Ramos (cell line): ENCODE data around the gene ORC6.
"Not testable (repeated sequence)": the region's sequence is repeated elsewhere in the genome, so short reads cannot be mapped to it uniquely, and the experiment has no call there.

Source experiments
- in situ Hi-C: fragments of 300-500 bp; cut with MboI; formaldehyde crosslinking; loops from one replicate; pipeline ENCODE4 v1.14.3; 2022; ENCODE audit warnings: low sequenced_read_pairs; ENCODE audit not compliant: unreplicated experiment

Gene ORC6

GRCh38 chr16:46689365-46690280 is at the start of gene ORC6:
Gene ORC6, plus strand, starts transcription at chr16:46689659. Its CDS starts 47 bp downstream, at chr16:46689706.
- in situ Hi-C loops: no loop called here

- in situ Hi-C loops: no loop called here
These were observed 40.8 kb upstream of the ORC6 start for GRCh38 chr16:46648656-46649055.

GRCh38 chr16:46649588-46650253 is 39.7 kb upstream of the ORC6 start:
- in situ Hi-C loops: loop anchor here (25.0 kb wide), 1 partner anchor 1513 kb away; the partner anchor contains the start of gene ABCC12

- in situ Hi-C loops: loop anchor here (25.0 kb wide), 1 partner anchor 1512 kb away; the partner anchor contains the start of gene ABCC12
These were observed 39.2 kb upstream of the ORC6 start for GRCh38 chr16:46650254-46650623.

GRCh38 chr16:46651305-46651704 is 38.2 kb upstream of the ORC6 start:
- in situ Hi-C loops: loop anchor here (25.0 kb wide), 1 partner anchor 1511 kb away; the partner anchor contains the start of gene ABCC12

GRCh38 chr16:46658925-46659324 is 30.5 kb upstream of the ORC6 start:
- in situ Hi-C loops: loop anchor here (25.0 kb wide), 1 partner anchor 1503 kb away; the partner anchor contains the start of gene ABCC12

- in situ Hi-C loops: loop anchor here (25.0 kb wide), 1 partner anchor 1500 kb away; the partner anchor contains the start of gene ABCC12
These were observed 27.3 kb upstream of the ORC6 start for GRCh38 chr16:46662123-46662522.

GRCh38 chr16:46673320-46674013 is 16.0 kb upstream of the ORC6 start:
- in situ Hi-C loops: loop anchor here (10.0 to 25.0 kb wide), 2 partner anchors 251 to 1489 kb away; partner anchors contain the start of gene ABCC12

- in situ Hi-C loops: loop anchor here (10.0 kb wide), 1 partner anchor 247 kb away; no protein-coding TSS in a partner anchor
These were observed 11.5 kb upstream of the ORC6 start for GRCh38 chr16:46677943-46678342.

GRCh38 chr16:46681867-46682266 is 7.6 kb upstream of the ORC6 start:
- in situ Hi-C loops: not testable (repeated sequence)

GRCh38 chr16:46686815-46687473 is 2.5 kb upstream of the ORC6 start:
- in situ Hi-C loops: no loop called here

GRCh38 chr16:46687486-46687885 is 2.0 kb upstream of the ORC6 start:
- in situ Hi-C loops: no loop called here

GRCh38 chr16:46688101-46688653 is 1.3 kb upstream of the ORC6 start:
- in situ Hi-C loops: no loop called here

- in situ Hi-C loops: no loop called here
These were observed 650 bp upstream of the ORC6 start, which contains the start of gene VPS35 for GRCh38 chr16:46688654-46689364. Gene VPS35, minus strand, starts transcription at chr16:46689178. Its CDS starts 45 bp downstream, at chr16:46689133.

- in situ Hi-C loops: no loop called here
These were observed 1.1 kb downstream of the ORC6 start for GRCh38 chr16:46690281-46691178.

- in situ Hi-C loops: no loop called here
These were observed 2.3 kb downstream of the ORC6 start for GRCh38 chr16:46691726-46692125.

- in situ Hi-C loops: no loop called here
These were observed 4.1 kb downstream of the ORC6 start for GRCh38 chr16:46693598-46693997.

GRCh38 chr16:46695937-46696336 is 6.5 kb downstream of the ORC6 start:
- in situ Hi-C loops: no loop called here
